GM21737 (cell line): ENCODE results near the gene CD28.

ENCODE experiments used
- ATAC-seq: cut with Tn5 transposase; IDR thresholded peaks from one replicate; pipeline ENCODE4 v1.9.1; 2021; ENCODE audit warnings: mild to moderate bottlenecking, moderate library complexity; ENCODE audit not compliant: unreplicated experiment

Gene CD28

GRCh38 chr2:203706403-203706802, at the start of gene CD28:
TSS of gene CD28 (plus strand) at chr2:203706639. CDS start at chr2:203706697, 58 bp downstream.
- peak; percentile 99 for ATAC-seq

GRCh38 chr2:203659331-203660049, 46.9 kb upstream of the CD28 start:
- ATAC-seq: peak; percentile 59

GRCh38 chr2:203660465-203660864, 46.0 kb upstream of the CD28 start:
- no peak for ATAC-seq

- ATAC-seq: no peak
Measured at GRCh38 chr2:203661279-203661908, 45.0 kb upstream of the CD28 start.

- no peak for ATAC-seq
Measured at GRCh38 chr2:203662487-203662886, 44.0 kb upstream of the CD28 start.

- no peak for ATAC-seq
Measured at GRCh38 chr2:203662951-203663350, 43.5 kb upstream of the CD28 start.

GRCh38 chr2:203664029-203664755, 42.2 kb upstream of the CD28 start:
- ATAC-seq: no peak

GRCh38 chr2:203667838-203668237, 38.6 kb upstream of the CD28 start:
- ATAC-seq: no peak

- no peak for ATAC-seq
Measured at GRCh38 chr2:203669820-203670219, 36.6 kb upstream of the CD28 start.

- ATAC-seq: no peak
Measured at GRCh38 chr2:203670939-203671338, 35.5 kb upstream of the CD28 start.

- ATAC-seq: no peak
Measured at GRCh38 chr2:203671876-203672275, 34.6 kb upstream of the CD28 start.

GRCh38 chr2:203672856-203673255, 33.6 kb upstream of the CD28 start:
- no peak for ATAC-seq

- peak; percentile 96 for ATAC-seq
Measured at GRCh38 chr2:203673933-203674332, 32.5 kb upstream of the CD28 start.

- ATAC-seq: no peak
Measured at GRCh38 chr2:203675086-203675485, 31.4 kb upstream of the CD28 start.

GRCh38 chr2:203678971-203679370, 27.5 kb upstream of the CD28 start:
- no peak for ATAC-seq

GRCh38 chr2:203679401-203679800, 27.0 kb upstream of the CD28 start:
- no peak for ATAC-seq

- no peak for ATAC-seq
Measured at GRCh38 chr2:203681978-203682377, 24.5 kb upstream of the CD28 start.

- ATAC-seq: no peak
Measured at GRCh38 chr2:203682688-203683130, 23.7 kb upstream of the CD28 start.

GRCh38 chr2:203683421-203683820, 23.0 kb upstream of the CD28 start:
- ATAC-seq: no peak

GRCh38 chr2:203683932-203684556, 22.4 kb upstream of the CD28 start:
- ATAC-seq: peak; percentile 72

GRCh38 chr2:203685081-203685621, 21.3 kb upstream of the CD28 start:
- no peak for ATAC-seq
